HL-60/S4 treated with phorbol 12-myristate 13-acetate at 8.2 ng/mL for 4 days and 3 days (cell line): ENCODE results near the gene SACM1L.

ENCODE experiments used
- in situ Hi-C: fragments of 300-500 bp; cut with MboI; formaldehyde crosslinking; loops from 2 replicates; pipeline ENCODE4 v1.15.0; 2022; ENCODE audit warnings: low sequenced_read_pairs

Gene SACM1L

DNA sequence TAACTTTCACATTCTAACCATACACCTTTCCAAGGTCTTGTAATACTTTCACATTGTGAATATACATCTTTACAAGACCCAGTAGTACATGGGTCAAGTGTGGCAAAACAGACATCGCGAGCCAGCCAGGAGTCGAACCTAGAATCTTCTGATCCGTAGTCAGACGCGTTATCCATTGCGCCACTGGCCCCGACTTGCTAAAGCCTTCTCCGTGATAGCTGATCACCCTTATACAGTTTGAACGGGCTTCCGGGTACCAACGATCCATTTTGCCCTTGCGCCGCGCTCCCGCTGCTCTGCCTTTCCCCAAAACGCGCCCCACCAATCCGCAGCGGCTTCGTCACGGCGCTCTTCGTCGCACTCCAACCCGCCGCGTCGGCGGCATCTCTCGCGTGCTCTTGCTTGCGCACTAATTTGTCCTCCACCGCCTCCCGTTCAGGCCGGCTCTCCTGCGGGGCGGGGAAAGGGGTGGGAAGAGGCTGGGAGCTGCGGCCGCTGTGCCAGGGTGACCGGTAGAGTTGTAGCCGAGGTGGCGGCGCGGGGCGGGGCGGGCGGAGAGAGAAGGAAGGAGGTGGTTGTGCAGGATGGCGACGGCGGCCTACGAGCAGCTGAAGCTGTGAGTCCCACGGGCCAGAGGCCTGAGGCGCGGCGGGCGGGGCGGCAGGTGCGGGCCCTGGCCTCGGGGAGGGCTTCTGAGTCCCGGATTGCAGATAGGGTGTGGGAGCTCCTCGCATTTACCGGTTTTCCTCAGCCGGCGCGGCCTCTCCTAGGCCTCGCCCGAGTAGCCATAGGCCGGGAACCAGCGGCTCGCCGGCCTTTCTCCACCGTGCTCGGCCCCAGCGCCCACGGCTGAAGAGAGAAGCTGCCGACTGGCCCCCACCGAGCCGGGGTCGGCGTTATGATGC is at the start of gene SACM1L:
Gene SACM1L, plus strand, starts transcription at position 515 of the 905 bp plus-strand sequence. Its CDS starts 70 bp downstream, at position 585.
- in situ Hi-C loops, result no loop called here

DNA sequence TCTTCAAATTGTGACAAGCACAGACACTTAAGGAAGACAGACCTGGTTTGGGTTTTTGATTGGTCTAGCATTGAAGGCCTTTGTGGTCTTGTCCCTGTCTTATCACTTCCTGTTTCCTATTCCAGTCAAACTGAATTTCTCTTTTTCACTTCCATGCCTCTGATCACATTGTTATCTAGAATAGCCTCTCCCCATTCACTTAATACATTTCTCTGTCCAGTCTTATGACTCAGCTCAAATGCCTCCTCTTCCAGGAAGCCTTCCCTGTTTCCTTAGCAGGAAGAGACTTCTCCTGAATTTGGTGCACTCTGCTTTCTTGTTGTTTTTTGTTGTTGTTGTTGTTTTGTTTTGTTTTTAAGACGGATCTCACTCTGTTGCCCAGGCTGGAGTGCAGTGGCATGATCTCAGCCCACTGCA is 49.1 kb upstream of the SACM1L start:
- in situ Hi-C loops, result no loop called here

- in situ Hi-C loops, result no loop called here
Measured at GRCh38 chr3:45640724-45641361, 48.4 kb upstream of the SACM1L start.

- in situ Hi-C loops, result no loop called here
Measured at GRCh38 chr3:45641756-45642155, 47.4 kb upstream of the SACM1L start.

- in situ Hi-C loops, result no loop called here
Measured at GRCh38 chr3:45642731-45643152, 46.5 kb upstream of the SACM1L start.

DNA sequence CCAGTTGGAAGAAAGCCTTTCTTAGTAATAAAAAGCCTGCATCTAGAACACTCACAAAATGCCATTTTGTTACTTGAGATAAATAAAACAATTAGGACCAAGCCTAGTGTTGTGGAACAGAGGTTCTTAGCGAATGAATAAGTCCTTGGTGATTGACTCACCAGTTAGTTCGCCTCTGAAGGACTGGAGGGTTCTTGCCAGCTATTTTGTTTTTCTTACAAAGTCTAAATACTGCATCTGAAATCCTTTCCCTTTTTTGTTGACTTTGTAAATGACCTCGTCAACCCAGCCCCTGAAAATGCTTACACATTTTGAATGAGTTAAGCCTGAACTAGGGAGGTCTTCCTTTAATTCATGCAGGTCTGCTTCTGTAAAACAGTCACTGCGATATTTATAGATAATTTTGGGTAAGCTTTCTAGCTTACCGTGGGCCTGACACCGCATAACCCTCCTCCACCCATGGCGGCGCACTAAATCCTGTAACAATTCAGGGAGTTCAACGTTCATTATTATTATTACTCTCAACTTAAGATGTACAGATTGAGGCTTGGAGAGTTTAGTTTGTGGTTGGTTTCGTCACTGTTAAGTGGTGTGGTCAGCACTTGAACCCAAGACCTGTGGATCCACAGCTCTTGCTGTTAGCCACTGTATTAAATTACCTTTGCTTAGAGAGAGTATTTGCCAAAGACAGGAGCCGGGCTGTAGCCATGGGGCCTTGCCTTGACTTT is 45.0 kb upstream of the SACM1L start:
- in situ Hi-C loops, result no loop called here

DNA sequence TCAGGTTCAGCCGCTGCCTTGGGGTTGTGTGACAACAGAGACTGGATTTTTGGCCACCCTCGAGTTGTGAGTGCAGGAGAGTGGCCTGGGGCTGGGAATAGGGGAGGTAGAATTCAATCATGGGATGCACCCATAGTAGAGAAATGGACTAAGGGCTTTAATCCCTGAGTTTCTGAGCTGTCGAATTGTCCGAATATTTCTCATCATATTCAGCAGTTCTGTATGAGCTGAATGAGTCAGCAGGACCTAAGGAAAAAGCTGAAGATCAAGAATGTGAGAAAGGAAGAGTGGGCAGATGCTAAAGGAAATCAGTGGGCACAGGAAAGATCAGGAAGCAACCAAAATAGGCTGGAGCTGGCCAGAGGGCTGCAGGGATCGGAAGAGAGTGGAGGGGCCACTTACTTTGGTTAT is 44.4 kb upstream of the SACM1L start:
- in situ Hi-C loops, result no loop called here

- in situ Hi-C loops, result no loop called here
Measured at GRCh38 chr3:45646051-45646585, 43.1 kb upstream of the SACM1L start.

DNA sequence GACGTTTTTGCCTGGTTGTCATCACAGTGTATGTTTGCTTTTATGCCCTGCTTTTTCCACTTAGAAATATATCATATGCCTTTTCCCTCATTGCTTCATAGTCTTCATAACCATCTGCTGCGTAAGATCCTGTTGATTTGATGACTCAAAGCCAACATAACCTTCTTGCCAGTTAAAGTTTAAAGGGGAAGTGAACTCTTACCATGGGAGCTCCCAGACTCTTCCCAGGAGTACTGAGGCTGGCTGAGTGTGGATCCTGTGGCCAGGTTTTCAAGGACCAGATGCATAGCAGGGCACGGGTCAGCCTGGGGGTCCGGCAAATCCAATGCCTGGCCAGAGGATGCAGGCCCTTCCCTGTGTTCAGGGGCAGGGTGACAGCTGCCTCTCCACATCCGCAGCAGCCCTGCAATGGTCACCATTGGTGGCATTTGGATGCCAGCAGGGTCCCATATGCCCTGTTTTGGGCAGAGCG is 42.0 kb upstream of the SACM1L start:
- in situ Hi-C loops, result no loop called here

DNA sequence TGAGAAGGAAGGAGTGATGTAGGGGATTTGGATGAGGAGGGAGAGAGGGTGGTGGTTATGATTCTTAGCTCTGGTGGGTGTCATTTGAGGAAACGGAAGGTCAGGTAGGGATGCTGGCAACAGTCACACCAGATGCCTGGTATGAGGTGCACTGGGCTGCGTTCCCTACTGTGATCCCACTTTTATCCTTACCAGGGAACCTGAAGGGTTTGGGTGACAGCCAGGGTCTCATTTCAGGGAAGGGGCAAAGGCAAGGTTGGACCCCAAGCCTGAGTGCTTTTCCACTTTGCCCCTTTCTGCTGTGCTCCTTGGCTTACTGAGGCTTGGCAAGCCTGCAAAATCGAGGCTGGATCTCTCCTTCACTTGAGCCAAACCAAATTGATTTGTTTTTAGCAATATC is 36.0 kb upstream of the SACM1L start:
- in situ Hi-C loops, result loop anchor here (10.0 to 25.0 kb wide), 2 partner anchors 58 to 616 kb away; partner anchors contain the start of genes CLEC3B and LIMD1

DNA sequence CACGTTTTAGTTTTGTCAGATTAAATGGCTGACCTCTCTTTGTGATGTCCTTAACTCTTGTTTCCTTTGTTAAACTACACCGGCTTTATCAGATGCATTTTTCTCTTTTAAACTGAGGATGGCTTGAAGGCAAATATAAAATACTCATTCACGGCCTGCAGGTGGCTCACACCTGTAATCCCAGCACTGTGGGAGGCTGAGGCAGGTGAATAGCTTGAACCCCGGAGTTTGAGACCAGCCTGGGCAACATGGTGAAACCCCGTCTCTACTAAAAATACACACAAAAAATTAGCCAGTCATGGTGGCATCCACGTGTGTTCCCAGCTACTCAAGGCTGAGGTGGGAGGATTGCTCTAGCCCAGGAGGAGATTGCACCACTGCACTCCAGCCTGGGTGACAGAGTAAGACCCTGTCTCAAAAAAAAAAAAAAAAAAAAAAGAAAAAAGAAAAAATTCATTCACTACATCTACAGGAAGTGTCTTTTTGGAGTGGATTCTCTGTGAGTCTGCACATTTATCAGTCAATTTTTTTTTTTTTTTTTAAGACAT is 34.7 kb upstream of the SACM1L start:
- in situ Hi-C loops, result loop anchor here (10.0 to 25.0 kb wide), 2 partner anchors 60 to 617 kb away; partner anchors contain the start of genes CLEC3B and LIMD1

DNA sequence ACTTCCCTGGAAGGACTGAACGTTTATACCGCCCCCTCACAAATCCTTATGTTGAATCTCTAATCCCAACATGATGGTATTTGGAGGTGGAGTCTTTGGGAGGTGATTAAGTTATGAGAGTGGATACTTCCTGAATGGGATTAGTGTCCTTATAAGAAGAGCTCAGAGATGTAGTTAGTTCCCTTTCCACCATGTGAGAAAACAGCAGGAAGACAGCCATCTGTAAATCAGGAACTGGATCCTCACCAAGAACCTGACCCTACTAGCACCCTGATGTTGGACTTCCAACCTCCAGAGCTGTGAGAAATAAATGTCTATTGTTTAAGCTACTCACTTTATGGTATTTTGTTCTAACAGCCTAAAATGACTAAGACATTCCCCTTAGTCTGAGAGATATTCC is 33.3 kb upstream of the SACM1L start:
- in situ Hi-C loops, result loop anchor here (10.0 to 25.0 kb wide), 2 partner anchors 61 to 619 kb away; partner anchors contain the start of genes CLEC3B and LIMD1

GRCh38 chr3:45656575-45657363 is 32.4 kb upstream of the SACM1L start:
- in situ Hi-C loops, result loop anchor here (10.0 to 25.0 kb wide), 2 partner anchors 62 to 619 kb away; partner anchors contain the start of genes CLEC3B and LIMD1

- in situ Hi-C loops, result loop anchor here (10.0 to 25.0 kb wide), 2 partner anchors 63 to 621 kb away; partner anchors contain the start of genes CLEC3B and LIMD1
Measured at GRCh38 chr3:45657853-45658252, 31.3 kb upstream of the SACM1L start.

- in situ Hi-C loops, result loop anchor here (10.0 to 25.0 kb wide), 3 partner anchors 65 to 623 kb away; partner anchors contain the start of genes CLEC3B and LIMD1
Measured at GRCh38 chr3:45659661-45660566, 29.3 kb upstream of the SACM1L start.

GRCh38 chr3:45660567-45660901 is 28.7 kb upstream of the SACM1L start:
- in situ Hi-C loops, result loop anchor here (10.0 to 25.0 kb wide), 2 partner anchors 146 to 623 kb away; partner anchors contain the start of gene CLEC3B

DNA sequence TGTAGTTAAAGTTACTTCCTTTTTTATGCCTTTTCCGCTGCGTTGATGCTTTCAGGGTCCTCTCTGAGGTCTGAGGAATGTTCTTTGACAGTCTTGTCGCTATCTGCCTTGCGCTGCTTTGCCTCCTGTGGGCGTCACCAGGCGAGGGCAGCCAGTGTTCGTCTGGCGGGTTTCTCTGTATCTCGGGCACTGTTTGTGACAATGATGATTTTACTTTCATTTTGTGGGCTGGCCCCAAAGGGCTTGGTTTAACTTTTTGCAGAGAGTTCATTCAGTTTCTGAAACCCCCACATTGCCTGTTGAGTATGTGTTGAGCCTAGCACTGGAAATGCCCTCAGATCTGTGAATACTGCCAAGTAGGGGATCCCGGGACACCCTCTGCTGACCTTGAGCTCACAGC is 24.6 kb upstream of the SACM1L start:
- in situ Hi-C loops, result loop anchor here (10.0 to 25.0 kb wide), 2 partner anchors 150 to 627 kb away; partner anchors contain the start of gene CLEC3B

DNA sequence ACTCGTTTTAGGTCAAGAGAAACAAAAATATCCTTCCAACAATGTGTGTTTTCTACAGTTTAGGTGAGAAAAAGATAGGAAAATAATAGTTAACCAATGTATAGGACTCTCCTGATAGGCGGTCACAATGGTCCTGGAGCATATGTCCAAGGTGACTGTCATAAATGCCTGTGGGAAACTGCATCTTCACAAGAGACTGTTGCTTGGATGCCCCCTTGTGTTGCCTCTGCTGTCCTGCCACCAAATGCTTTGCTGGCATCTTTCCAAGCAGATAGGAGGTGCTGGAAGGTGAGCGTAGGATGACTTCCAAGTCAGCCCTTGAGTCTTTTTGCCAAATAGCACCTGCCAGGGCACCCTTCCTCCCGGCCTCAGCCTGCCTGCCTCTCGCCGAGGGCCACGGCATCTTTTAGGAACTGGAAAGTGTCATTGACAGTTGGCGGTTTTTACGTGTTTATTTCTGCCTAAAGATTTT is 24.1 kb upstream of the SACM1L start:
- in situ Hi-C loops, result loop anchor here (10.0 to 25.0 kb wide), 2 partner anchors 150 to 628 kb away; partner anchors contain the start of gene CLEC3B
